ENCODE results near the gene CHD1L. TPM values are rescaled to one million over a fixed set of nuclear protein-coding genes. Genes with fewer than 3 reads are reported as not detected.

CHD1L gene
- total and polyA plus RNA-seq, 2 of the 4 experiments (the other 2 are of a cell fraction), result 31.2 to 47.5 TPM

GRCh38 chr1:147236448-147236847, 6.0 kb upstream of the CHD1L start:
- H2BK120ac ChIP-seq (ENCODE audit: low read depth, low read length), result no peak overlapping the region
- H3K4ac ChIP-seq (ENCODE audit: low read depth, low read length), result no peak overlapping the region
- no peak overlapping the region for H3K9ac ChIP-seq (ENCODE audit: low read depth, low read length)
- H4K5ac ChIP-seq (ENCODE audit: low read depth, low read length), result no peak overlapping the region
- H2AK5ac ChIP-seq (ENCODE audit: low read depth, low read length), result no peak overlapping the region
- no peak overlapping the region for H3K56ac ChIP-seq (ENCODE audit: extremely low read depth, insufficient read depth, low read length)
- dilution Hi-C loops (cut with HindIII; ENCODE audit: low sequenced_read_pairs, unreplicated experiment), result no loop called here
- no peak overlapping the region for H3K4me2 ChIP-seq (ENCODE audit: low read depth, low read length)
- POLR2A ChIA-PET (ENCODE audit: unreplicated experiment), result no interaction called here
- H3K23ac ChIP-seq (ENCODE audit: low read depth, low read length), result no peak overlapping the region
- H2AFZ ChIP-seq (replicated peaks; ENCODE audit: low read length, poor library complexity), result no peak overlapping the region
- intact Hi-C loops (cut with micrococcal nuclease), result no loop called here
- H3K27me3 ChIP-seq (ENCODE audit: control insufficient read depth, insufficient read depth, low read length), result no peaks in the 10 kb centered on the region
- no peak overlapping the region for H2BK15ac ChIP-seq (ENCODE audit: low read depth, low read length)
- no peak overlapping the region for H2AK9ac ChIP-seq (replicated peaks; ENCODE audit: low read depth, low read length, poor library complexity)
- H3K9me1 ChIP-seq (ENCODE audit: insufficient read depth, low read length), result no peaks in the 10 kb centered on the region
- no peak overlapping the region for H2BK20ac ChIP-seq (ENCODE audit: low read depth, low read length)
- ATAC-seq (ENCODE audit: low read depth) (no peak), DNase-seq (no peak)
- no peaks in the 10 kb centered on the region for H3K79me1 ChIP-seq (ENCODE audit: low read depth in 1 of 2, low read length in 2 of 2)
- no peak overlapping the region for H3K27ac ChIP-seq (ENCODE audit: insufficient read depth, low read length)
- CTCF ChIA-PET, result no interaction called here
- in situ Hi-C loops (cut with MboI; ENCODE audit: low sequenced_read_pairs), result no loop called here
- no peak overlapping the region for H3K14ac ChIP-seq (replicated peaks; ENCODE audit: low read depth, low read length)
- no CpG with 5 or more reads among the region's 2 CpGs for WGBS, 2 experiments (ENCODE audit: extremely low coverage in 2 of 2, insufficient read length in 1 of 2)
- no peak overlapping the region for H4K91ac ChIP-seq (ENCODE audit: insufficient read depth, low read depth, low read length)
- no peak overlapping the region for H3K4me3 ChIP-seq (ENCODE audit: insufficient read depth, low read depth, low read length)
- H3K18ac ChIP-seq (ENCODE audit: low read depth, low read length), result no peak overlapping the region
- BruUV-seq (replicated peaks), result no TSS peak
- TF ChIP-seq CTCF (conservative IDR thresholded peaks at IDR 0.05; ENCODE audit: low read depth, low read length), result no peak
- no peaks in the 10 kb centered on the region for H3K9me3 ChIP-seq (ENCODE audit: control insufficient read depth, insufficient read depth, low read length)
- H2BK5ac ChIP-seq (ENCODE audit: low read depth, low read length, poor library complexity, severe bottlenecking), result no peak overlapping the region
- no peaks in the 10 kb centered on the region for H3K4me1 ChIP-seq (ENCODE audit: control insufficient read depth, insufficient read depth, low read length)
- no peaks in the 10 kb centered on the region for H4K20me1 ChIP-seq (ENCODE audit: insufficient read depth, low read length)
- H3K36me3 ChIP-seq (ENCODE audit: control insufficient read depth, insufficient read depth, low read length), result no peaks in the 10 kb centered on the region
- H4K8ac ChIP-seq (ENCODE audit: low read depth in 2 of 2, low read length in 2 of 2), result no peak overlapping the region

Measured in IMR-90 (cell line).